ENCODE measurements around the gene OTUB2.

Gene OTUB2

DNA sequence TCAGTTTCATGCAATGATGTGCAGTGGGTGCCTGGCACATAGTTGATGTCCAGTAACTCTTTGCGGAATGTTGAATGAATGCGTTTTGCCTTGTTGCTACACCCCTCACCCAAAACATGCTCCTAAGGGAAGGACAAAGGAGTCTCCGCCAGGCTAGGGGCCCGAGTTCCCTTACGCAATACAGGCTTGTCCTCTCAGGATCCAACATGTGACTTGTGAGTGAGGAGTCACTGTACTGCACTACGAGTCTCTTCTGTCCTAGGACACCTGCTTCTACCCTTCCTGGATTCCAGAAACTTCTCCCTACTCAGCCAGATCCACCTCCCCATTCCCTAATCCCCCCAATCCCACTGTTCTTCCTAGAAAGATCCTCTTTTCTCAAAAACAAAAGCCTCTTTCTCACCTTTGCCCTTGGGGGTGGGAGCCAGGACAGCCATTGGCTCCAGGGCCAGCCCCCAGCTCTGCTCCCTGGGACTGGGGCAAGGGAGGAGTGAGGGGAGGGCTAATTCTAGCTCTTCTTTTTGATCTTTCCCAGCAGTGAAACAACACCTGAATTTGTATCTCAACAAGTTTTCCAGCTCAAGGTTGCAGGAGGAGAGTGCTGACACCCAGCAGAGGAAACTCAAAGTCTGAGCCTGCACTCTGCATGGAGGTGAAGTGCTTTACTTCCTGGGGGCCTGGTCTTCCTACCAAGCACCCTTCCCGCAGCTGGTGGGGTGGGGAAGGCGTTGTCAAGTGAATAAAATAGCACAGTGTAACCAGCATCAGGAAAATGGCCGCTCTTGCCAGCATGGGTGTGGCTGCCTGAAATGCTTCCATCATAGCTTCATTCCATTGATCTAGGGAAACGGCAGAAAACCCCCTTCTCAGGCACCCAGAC is 3.4 kb upstream of the OTUB2 start:
- DNase-seq: no peak

DNA sequence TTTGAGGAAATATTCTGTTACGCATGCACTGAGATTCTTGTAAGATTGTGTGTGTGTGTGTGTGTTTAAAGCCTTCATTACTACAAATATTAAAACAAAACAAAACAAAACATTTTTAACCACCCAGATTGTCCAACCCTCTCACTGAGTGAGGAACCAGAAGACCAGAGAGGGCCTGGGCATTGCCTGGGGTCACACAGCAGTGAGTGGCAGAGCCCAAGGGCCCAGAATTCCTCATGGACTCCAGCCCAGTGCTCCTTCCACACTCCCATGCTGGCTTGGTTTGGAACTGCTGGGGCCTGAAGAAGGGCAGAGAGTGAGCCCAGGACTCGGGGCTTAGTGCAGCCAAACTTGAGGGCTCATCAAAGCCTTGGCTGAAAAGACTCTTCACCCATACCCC is 1.6 kb upstream of the OTUB2 start:
- DNase-seq: no peak

DNA sequence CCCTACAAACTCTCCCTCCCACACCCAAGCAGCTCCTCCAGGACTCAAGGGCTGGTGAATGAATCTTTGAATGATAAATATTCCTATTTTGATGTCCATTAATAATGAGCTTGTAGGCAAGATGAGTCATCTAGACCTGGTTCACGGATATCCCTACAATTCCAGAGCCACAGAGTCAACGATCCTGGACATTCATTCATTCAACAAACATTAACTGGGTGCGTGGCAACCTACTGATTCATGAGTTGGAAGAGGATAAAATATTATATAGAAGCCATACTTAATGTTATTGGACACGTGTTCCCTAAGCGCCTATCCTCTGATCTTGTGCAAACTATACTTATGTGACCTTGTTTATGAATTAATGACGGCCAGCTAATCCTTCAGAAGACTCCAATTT is 420 bp upstream of the OTUB2 start:
- no peak for DNase-seq

DNA sequence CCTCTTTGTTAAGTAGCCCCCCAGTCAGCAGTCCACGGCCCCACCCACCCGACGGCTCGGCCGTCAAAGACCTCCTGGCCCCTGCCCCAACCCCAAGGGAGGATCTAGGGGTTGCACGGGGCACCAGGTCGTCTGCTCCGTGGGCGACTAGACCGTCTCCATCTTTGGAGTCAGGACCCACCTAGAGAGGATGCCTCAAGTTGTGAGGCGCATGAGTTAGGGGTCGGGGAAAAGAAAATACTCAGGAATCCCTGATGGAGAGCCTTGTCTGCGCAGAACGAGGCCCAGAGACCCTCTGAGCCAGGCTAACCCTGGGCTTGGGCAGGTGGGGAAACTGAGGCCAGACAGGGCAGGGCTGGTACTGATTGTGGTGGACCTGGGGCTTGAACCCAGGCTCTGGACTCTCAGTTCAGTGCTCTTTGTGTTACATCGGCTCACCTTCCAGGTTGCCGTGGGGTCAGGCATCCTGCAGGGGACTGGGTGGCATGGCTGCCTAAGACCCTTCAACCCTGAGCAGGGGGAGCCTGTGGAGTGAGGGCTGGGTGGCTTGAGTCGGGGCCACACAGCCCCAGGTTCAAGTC is 839 bp downstream of the OTUB2 start:
- no peak for DNase-seq

DNA sequence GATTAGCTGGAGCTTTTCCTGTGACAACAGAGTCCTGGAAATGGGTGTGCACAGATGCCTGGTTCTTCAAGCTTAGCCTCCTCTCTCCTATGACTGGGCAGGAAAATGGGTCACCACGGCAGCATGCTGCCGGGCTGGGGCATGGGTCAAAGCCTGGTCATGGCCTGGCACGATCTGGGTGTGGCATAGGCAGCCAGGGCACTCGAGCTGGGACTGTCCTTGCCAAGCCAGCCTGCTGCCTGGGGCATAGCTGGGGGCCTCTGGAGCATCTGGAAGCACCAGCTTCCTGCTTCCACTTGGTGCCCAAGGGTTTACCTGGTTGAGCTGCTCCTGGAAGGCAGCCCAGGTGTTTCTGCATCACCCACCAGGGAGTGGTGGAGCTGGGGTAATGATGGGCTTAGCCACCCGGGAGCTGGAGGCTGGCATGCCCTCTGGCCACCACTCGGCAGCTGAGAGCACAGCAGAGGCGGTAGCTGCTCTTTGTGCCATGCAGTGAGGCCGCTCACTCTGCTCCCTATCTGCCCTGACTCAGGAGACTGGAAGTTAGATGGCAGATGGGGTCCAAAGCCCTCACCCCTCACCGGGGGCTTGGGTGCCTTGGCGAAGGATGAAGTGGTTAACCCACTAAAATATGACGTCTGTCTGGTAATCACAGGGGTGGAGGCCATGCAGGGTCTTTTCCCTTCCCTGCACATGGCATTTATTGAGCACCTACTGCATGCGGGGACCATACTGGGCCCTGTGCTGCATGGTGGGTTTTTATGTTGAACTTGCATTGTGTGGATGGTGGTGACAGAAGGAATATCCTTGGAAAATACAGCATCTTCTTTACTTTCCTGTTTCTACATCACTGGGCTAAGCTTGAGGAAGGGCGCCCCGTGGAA is 1.7 kb downstream of the OTUB2 start:
- DNase-seq: peak; percentile 84

DNA sequence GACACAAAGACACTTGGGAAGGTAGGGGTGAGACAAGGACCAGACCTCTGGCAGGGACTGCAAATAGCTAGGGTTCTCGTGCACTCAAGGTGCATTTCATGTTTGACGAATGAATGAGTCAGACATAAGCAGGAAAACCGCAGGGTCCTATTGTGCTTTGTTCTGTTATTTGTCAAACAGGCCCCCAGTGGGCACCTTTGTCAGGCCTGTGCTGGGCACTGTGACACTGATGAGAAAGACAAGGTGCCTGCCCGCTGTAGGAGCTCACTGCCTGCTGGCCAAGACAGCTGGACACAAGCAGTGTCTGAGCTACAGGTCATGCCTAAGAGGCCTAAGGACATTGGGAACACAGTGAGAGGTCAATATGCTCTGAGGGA is 2.3 kb downstream of the OTUB2 start:
- DNase-seq: peak; percentile 68

DNA sequence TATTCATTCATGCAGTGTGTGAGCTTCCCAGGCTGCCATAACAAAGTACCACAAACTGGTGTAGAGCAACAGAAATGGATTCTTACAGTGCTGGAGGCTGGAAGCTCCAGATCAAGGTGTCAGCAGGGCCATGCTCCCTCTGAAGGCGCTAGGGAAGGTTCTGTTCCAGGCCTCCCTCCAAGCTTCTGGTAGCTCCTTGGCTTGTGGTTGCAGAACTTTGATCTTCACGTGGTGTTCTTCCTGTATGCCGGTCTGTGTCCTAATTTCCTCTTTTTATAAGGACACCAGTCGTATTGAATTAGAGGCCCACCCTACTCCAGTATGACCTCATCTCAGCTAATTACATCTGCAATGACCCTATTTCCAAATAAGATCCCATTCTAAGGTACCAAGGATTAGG is 3.1 kb downstream of the OTUB2 start:
- no peak for DNase-seq

DNA sequence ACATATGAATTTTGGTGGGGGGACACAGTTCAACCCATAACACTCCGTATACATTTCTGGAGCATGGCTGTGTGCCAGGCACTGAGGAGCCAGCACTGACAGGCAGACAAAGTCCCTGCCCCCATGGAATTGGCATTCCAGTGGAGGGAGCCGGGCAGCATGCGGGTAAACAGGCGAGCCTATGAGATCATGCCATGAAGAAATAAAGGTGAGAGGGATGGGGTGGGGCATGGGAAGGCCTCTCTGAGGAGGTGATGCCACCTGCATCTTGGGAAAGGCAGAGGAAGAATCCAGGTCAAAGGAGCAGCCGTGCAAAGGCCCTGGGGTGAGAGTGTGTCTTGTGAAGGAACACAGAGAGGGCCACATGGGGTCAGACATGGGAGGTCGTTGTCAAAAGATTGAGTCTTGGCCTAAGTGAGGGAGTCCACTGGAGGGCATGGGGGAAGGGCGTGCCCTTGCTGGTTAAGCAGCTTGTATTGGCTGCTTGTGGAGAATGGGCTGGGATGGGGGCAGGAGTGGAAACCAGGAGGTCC is 3.6 kb downstream of the OTUB2 start:
- no peak for DNase-seq

DNA sequence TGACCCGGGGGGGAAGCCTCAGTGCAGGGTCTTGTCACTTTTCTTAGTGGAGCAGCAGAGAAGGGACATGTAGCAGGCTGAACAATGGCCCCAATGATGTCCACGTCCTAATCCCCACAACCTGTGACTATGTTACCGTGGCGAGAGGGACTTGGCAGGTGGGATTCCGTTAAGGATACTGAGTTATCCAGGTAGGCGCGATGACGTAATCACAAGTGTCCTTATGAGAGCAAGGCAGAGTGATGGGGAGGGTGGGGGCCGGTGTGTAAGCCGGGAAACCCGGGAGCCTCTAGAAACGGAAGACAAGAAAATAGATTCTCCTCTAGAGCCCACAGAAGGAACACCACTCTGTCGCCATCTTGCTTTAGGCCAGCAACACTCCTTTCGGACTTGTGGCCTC is 4.4 kb downstream of the OTUB2 start:
- no peak for DNase-seq

DNA sequence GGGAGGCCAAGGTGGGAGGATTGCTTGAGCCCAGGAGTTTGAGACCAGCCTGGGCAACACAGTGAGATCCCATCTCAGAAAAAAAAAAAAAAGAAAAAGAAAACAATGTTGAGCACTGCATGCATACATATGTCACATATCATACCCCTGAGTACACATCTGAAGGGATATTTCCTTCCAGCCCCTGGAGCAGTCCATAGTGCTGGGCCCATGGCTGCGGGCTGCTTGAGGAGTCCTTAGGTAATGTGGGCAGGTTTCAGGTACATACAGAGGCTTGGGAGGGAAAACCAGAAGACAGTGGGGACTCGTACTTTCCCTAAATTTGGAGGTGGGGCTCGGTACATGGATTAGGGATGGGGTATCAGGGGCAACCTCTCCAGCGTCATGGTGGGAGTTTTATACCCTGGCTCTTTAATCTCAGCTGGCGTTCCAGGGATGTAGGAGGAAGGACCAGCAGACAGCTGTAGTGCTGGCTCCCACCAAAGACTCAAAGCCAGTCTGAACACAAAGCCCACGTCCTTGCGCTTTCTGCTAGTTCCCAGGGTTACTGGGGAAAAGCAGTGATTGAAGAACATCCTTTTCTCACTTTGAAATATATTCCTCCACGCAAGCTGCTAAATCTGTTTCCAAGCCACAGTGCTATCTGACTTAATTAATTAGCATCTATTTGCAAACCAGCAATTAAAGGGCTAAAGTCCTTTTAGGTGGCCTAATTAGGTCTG is 5.2 kb downstream of the OTUB2 start:
- DNase-seq: no peak

DNA sequence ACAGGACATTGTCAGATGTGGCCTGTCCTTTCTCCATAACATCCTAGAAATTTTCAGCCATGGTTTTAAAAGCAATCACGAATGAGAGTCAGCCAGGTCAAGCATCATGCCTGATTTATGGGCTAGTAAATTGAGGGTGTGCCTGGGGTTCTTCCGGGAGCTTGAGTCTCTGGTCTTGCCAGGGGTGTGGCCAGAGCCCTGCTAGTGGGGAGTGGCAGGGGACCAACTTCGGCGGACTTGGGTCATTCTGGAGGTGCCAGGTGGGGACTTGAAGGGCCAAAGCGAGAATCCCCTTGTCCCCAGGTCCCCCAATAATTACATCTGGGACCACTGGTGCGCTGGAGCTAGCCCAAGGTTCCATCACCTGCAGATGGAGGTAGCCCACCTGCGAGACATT is 5.7 kb downstream of the OTUB2 start:
- peak; percentile 45 for DNase-seq

DNA sequence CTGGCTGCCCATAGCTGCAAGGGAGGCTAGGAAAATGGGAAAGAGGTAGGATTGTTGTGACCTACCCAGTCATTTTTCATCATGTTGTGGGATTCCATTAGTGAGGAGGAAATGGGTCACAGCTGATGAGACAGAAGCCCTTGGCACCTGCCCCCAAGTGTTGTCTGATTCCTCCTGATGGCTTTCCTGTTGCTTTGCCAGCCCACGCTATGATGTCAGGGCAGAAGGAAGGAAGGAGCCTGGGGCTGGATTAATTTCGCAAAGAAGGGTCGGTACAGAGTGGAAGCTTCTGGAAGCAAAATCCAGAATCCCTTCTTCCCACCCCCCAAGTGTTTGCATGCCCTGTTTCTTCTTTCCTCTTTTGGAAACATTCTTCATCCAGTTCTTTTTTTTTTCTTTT is 8.7 kb downstream of the OTUB2 start:
- DNase-seq: no peak

DNA sequence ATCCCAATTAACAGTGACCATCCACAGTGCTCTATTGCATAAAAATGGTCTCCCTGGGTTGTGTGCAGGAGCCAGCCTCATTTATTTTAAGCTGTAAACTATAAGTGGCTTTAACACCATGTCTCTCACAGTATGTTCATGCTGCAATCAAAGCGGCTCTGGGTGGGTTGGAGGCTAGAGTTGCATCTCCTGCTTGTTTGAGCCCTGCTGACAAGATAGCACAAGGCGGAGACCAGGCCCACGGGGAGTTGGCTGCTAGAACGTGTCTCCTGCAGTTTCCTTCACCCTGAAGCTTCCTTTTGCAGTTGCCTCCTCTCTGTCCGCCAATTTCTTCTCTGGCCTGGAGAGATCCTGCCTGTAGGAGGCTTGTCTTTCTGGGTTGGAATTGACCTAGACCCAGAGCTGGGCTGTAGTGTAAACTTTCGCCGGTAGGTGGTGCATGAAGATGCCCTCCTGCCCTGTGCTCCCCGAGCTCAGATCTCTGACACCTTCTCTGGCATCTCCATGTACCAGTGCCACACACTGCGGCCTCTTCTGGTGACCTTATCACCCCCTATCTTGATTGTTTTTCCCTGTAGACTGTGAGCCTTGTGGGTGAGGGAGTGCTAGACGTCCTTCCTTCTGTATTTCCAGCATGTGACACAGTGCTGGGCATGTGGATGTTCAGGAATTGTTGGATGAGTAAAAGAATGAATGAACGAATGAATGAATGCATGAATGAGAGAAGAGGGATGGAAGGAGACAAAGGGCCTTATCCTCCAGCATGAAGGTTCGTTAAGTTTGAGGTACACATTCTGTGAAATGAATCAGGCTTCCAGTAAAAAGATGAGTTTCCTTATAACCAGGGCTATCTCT is 10.4 kb downstream of the OTUB2 start:
- peak; percentile 66 for DNase-seq

DNA sequence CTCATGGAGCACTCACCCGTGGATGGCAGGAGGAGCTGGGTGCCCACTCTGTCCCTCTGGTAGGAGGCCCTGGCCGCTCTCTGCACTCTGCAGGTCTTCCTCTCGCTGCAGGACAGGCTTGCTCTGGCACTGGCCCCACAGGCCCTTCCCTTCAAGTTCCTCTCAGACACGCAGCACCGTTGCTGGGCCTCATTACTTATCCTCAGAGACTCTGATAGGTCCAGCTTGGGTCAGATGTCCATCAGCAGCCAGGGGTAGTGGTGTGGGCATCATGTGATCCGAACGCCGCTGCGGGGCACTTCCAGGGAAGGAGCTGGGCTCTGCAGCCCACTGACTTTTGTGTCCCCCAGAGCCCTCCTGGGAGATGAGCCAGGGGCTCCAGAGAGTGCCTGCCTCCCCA is 11.8 kb downstream of the OTUB2 start:
- DNase-seq: no peak

DNA sequence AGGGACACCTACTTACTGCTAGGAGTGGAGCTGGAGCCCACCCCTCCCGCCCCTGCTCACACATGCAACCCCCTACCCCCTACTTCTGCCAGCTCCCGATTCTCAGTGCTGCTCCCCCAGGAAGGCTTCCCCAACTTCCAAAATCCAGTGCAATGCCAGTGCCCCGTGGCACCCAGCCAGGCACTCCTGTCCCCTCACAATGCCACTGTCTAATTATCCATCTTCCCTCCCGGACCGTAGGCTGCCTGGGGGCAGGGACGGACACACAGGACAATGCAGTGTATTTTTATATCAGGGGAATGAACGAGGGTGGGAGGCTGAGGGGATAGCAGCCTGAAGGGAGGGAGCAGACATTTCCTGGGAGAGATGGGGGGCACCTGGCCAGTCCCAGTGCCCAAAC is 12.4 kb downstream of the OTUB2 start:
- no peak for DNase-seq

DNA sequence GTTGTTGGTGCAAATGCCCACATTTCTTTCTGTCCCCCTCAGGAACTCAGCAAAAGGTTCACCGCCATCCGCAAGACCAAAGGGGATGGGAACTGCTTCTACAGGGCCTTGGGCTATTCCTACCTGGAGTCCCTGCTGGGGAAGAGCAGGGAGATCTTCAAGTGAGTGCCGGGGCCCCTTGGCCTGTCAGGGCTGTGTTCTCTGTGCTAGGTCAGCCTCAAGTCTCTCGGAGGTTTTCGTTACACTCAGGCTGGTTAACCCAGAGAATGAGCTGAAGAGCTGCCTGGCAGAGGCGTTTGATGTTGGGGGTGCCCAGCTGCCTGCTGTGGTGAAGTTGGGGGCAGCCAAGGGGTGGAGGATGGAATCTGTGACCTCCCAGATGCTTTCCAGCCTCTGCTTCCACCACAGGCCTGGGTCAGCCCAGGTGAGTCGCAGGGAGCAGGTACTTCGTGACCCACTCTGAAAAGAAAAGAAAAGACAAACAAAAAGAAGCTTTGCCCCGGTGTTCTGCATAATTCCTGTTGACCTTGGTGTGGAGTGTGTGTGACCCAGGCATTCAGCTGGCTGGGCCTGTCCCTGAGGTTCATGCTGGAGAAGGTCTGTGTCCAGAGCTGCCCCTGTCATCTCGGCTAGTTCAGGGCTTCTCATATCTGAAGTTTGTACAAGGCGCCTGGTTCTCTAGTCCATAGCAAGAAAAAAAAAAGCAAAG is 12.9 kb downstream of the OTUB2 start:
- DNase-seq: no peak

DNA sequence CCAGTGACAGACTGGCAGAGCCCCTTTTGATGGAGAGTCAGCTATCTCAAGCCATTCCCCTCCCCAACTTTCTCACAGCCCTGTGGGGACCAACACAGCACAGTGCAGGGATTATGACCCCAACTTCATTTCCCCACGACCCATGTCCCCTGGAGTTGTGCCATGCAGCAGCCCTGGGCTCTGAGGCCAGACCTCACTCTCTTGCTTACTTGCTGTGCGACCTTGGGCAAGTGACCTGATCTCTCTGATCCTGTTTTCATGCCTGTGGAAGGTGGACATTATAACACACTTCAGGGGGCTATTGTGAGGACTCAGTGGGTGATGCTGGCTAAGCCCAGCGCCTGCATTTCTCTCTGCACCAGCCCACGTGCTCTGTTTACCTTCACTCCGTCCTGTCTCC is 14.1 kb downstream of the OTUB2 start:
- DNase-seq: no peak

DNA sequence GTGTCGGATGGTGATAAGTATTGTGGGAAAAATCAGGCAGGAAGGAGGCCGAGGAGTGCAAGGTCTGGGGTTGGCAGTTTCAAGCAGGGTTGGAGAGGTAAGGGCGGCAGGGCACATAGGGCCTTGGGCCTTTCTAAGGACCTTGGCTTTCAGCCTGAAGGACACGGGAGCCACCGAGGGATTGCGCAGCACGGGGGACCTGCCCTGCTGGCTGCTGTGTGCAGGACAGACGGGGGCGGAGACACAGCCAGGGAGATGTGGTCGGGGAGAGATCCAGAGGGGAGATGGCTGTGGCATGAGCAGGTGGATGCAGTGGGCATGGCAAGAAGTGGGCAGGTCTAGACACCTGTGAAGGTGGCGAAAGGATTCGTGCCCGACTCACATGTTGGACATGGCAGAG is 14.7 kb downstream of the OTUB2 start:
- no peak for DNase-seq

DNA sequence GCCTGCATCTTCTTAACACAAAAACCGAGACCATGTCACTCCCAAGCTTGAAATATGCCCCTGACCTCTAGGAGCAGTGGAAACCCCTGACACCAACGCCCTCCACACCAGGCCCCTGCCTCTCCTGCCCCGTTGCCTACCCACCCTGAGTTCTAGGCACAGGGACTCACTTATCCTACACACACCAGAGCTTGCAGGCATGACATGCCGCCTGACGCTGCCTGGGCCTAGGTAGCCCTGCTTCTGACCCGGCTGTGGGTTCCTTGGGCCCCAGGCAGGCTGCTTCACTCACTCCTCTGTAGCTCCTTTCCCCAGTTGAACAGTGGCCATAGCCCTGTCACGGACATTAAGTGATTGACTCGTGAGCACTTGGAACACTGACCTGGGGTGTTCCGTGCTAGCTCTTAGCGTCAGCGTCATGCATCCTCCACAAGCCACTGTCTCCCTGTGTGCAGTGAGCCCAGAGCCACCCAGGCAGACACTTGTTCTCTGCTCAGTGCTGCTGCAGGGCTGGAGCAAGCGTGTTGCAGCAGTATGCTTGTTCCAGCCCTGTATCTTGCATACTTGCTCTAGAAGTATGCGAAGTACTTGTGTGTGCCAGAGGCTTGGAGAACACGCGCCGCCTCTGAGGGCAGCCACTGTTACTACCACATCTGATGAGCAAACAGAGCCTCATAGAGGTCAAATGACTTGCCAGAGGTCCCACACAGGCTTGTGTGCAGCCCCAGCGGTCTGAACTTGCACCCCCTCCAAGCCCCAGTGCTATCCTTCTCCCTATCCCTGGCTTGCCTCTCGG is 15.6 kb downstream of the OTUB2 start:
- DNase-seq: no peak

DNA sequence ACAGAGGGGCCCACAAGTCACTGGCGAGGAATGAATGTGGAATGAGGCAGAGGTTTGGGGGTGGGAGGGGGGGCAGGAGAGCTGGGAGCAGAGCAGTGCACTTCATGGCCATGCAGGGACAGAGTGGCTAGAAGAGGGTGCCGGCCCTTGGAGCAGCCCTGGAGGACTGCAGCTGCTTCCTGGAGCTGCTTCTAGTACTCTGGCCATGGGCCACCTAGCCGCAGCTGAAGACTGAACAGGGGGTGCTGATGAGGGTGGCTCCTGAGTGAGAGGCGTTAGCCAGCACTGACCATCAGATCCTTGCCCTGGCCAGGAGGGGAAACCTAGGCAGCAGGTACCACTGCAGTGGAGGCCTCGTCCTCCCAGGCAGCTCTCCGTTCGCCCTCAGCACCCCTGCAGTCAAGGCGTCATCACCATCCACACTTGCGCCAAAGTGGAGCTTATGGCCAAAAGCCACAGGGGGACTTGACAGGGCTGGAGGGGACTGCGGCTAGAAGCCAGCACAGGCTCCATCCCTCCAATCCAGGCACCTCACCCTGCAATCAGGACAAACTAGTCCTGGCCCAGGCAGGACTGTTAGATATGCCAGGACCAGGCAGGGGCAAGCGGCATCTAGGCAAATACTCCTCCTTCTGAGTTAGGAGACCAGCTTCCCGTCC is 16.4 kb downstream of the OTUB2 start:
- no peak for DNase-seq
